ENCODE results near the gene NOC4L.

DNA sequence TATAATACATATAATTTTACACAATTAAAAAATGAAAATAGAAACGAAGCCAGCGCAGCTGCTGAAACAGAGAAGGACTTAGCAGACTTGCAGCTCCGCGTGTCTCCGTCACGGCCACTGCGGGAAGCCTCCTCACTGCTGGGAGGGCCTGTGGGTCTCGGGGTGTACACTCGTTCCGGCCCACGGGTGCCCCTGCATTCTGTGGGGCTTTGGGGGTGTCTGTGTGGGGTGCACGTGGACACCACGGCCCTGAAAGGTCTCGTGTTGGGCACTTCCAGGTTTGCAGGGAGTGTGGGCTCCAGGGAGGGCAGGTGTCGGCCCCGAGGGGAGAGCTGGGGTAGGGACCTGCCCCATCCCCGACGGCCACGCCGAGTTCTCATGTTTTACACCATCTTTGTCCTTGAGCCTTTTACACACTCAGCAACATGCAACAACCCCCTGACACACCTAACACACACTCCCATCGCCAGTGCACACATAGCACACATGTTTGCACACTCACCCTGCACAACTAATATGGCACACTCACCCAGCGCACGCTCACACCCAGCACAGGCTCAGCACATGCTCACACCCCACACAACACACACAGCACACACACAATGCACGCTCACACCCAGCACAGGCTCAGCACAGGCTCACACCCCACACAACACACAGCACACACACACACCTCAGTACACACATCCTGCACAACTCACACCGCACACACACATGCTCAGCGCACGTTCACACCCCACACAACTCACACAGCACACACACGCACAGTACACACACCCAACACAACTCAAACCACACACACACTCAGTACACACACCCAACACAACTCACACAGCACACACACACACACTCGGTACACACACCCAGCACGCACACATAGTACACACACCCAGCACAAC, 36.6 kb downstream of the NOC4L start:
- TF ChIP-seq SP1 (IDR thresholded peaks at IDR 0.05), result no peak
- no peak for TF ChIP-seq ELF4 (IDR thresholded peaks at IDR 0.05)
